Stimulated activated CD4-positive, alpha-beta T cell treated with anti-CD3 and anti-CD28 coated beads, Interleukin-12 subunit alpha, Interleukin-12 subunit beta, amount 100 ng/mL, for 48 hours (primary cell): ENCODE results near the gene NLK.

Experiments used
- DNase-seq, 3 donors: peaks; one replicate each; pipeline ENCODE4 v3.0.0-alpha.2; 2020; ENCODE audit warnings: low read depth in 2 of 3, low spot score in 1 of 3

Gene NLK

DNA sequence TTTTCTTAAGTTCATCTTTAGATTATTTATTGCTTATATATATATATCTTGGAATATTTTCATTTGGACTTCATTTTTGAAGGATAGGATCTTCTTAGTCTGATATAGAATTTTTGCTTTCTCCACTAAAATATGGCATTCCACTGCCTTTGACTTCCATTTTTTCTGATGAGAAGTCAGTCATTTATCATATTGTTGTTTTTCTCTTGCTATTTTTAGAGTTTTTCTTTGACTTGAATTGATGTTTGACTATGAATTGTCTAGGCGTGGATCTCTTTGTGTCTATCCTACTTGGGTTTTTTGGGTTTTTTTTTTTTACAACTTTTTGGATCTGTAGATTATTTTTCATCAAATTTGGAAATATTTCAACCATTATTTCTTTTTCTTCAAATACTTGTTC, 67.7 kb downstream of the NLK start:
- no peak for DNase-seq

DNA sequence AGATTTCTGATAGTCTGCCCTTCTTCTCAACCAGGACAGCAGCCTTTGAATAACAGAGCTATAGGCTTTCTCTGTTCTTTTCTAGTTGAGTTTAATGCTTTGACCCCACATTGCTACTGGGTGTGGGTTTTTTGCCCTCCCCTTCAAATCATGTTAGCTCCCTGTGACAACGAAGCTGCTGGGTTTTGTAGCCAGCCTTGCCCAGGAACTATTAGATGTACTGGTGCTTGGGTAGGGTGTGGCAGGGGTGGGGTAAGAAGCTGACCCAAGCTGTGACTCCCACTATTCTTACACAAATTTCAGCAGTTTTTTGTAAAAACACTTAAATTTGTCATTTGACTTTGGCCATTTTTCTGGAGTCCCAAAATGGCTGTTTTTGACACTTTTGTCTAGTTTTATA, 69.7 kb downstream of the NLK start:
- DNase-seq, result no peak

DNA sequence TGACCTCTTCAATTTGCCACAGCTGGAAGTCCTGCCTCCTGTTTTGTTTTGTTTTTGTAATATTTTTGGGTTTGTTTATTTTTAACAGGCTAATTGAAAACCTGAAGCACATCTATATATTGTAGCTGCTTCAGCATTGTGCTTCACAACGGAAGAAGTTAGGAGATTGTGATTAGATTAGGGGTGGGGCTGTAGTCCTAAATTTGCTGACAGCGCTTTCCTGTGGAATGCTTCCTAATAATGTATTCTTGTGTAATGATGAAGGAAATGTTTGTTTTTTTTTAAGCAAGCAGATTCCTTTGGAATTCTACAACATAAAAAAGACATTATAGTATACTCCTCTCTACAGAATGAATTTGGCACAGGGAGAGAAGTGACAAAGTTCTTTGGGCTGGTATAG, 70.1 kb downstream of the NLK start:
- DNase-seq, result no peak

DNA sequence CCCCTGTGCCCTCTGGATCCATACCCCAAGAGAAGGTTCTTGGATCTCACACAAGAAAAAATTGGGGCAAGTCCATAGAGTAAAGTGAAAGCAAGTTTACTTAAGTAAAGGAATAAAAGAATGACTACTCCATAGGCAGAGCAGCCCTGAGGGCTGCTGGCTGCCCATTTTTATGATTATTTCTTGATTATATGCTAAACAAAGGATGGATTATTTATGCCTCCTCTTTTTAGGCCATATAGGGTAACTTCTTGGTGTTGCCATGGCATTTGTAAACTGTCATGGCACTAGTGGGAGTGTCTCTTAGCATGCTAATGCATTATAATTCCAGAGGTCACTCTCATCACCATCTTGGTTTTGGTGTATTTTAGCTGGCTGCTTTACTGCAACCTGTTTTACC, 70.8 kb downstream of the NLK start:
- no peak for DNase-seq

DNA sequence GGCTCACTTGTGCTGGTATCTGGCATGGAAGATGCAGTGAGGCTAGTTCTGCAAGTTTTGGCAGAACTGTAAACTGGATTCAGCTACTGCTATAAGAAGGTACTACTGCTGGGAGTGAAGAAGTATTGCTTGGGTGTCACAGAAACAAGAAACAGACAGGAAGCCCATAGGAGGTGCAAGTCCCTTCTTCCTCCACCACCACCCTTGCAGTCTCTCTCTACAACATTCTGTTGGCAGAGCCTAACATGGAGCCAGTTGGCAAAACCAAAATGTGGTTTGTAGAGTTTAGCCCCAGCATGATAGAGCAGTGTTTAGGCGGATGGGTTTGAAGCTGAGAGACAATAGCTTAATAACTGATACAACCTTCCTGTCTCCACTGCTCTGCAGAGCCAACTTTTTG, 72.6 kb downstream of the NLK start:
- no peak for DNase-seq

DNA sequence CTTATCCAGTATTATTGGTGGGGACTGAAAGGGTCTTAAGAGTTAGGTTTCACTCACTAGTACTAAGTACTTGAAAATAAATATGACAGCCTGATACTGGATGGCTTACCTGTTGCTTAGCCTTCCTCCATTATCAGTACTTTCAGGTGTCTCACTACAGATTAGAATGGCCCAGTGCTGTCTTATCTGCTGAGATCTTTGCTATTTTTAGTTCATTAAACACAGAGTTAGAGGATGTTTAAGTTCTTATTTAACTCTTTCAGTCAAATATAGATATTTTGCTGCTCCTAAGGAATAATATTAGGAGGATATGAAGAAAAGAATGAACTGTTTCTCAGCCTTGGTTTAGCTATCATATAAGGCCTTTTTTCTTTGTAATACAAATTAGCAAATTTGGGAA, 74.8 kb downstream of the NLK start:
- no peak for DNase-seq

DNA sequence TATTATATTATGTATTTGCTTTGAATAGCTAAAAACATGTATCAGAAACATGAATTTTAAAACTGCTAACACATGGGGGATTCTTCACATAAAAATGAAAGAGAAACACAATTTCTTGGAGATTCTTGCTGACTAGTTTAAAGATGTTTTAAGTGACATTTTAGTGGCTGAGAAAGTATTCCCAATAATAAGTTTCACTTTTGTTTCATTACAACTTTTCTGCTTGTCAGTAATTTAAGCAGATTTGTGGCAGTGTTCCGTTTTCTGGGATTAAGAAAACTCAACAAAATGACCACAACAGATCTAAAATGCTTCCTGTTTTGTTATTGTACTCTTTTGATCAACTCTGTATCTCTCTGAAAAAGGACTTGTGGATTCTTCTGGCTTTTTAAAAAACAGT, 75.9 kb downstream of the NLK start:
- no peak for DNase-seq

DNA sequence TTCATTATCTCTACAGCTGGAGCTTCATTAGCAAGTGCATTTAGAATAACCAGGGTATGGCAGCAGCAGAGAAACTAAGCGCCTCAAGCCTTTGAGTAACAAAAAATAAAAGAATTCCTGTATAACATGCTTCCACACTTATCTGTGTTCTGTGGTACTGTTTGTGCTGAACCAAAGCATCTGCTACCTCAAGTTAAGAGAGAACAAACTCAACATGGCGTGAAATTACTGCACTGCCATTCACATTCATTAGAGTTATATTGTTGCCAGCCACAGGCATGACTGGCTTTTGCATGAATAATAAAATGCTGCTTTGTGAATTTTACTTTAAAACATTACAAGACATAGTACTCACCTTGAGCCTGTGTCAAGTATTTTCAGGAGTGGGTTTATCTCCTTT, 76.6 kb downstream of the NLK start:
- no peak for DNase-seq

DNA sequence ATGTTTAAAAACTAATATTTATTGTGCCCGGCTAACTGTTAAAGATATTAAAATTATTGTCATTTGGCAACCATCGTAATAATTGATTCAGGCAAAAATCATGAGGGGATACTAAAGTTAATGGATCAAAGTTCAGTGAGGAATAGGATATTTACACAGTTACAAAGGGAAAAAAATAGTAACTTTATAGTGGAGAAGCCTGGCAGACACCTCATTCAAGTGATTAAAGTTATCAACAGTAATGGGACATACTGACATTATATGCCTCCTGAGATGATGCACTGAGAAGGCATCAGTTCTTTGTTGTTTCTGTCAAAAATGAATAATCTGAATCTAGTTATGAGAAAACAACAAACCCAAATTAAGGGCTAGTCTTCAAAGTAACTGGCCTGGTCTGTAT, 77.1 kb downstream of the NLK start:
- no peak for DNase-seq

DNA sequence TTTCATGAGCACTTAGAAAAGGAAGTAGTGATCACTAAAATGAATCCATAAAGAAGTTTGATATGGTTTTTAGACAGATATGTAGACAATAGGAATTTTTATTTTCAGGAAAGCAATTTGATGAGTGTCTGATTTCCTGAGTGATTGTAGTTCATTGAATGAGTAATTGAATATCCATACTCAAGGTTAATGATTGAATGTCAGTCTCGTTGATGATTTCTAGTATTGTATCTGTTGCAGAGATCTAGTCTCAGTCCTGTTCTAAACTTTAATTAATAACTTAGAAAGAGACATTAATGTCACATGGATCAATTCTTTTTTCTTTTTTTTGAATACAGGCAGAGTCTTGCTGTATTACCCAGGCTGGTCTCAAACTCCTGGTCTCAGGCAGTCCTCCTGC, 78.3 kb downstream of the NLK start:
- DNase-seq, result no peak

DNA sequence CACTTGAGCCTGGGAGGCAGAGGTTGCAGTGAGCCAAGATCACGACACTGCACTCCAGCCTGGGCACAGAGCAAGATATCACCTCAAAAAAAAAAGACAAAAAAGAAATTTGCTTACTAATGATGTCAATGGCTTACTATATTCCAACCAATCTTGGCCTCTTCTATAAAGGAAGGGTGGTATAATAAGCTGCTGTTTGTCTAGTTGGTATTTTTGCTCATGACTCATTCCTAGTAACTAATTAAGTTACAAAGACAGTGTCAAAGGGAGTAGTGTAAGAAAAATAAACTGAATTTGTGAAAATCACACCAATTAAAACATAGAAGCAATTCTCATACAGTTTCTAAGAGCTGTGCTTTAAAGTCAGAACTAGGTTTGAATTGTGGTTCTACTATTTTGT, 82.5 kb downstream of the NLK start:
- no peak for DNase-seq

DNA sequence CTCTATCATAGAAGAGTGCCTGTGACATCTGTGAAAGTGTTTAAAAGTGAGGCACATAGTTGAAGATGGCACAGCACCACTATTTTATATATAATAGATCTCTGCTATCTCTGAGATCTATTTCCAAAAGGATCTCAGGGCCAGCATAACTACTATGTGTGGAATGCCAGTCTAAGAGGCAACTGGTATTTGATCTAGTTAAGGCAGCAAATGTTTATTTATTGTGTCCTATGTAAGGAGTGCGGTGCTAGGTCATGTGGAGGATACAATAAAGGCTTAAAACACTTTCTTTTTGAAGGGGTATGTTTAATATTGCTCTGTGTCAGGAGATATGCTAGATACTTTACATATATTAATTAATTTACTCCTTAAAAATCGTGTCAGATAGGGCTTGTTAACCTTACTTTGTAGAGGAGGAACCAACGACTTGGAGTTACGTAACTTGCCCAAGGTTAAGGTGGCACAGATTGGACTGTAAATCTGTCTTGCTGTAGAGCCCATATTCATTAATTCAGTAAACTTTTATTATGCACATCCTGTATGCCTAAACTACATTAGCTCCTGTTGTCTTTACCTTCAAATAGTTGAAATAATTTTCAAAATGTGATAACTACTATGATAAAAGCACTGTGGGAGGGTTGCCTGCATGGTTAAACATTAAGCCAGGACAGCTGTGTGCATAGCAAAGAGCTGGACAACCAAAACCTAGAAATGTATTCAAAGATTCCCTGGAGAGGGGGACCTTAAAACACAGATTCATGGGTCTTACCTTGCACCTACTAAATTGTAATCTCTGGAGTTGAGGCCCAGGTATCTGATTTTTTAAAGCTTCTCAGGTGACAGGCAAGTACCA, 83.3 kb downstream of the NLK start:
- no peak for DNase-seq

DNA sequence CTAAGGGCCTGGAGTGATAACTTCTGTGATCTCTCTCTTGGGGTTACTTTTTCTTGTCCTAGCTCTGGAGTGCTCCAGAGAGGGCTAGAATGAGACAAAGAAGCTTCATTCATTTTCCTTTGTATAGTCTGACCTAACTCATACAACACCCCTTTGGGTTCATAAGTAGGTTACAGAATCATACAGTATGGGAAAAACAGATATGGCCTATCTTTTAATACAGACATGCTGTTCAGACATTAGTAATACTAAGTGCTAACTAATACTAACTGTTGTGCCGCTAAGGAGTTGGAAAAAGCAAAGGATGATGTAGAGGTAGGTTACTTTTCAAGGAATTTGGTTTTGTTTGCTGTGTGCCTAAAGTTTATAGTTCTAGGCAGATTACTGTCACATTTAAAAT, 84.7 kb downstream of the NLK start:
- DNase-seq, result no peak

DNA sequence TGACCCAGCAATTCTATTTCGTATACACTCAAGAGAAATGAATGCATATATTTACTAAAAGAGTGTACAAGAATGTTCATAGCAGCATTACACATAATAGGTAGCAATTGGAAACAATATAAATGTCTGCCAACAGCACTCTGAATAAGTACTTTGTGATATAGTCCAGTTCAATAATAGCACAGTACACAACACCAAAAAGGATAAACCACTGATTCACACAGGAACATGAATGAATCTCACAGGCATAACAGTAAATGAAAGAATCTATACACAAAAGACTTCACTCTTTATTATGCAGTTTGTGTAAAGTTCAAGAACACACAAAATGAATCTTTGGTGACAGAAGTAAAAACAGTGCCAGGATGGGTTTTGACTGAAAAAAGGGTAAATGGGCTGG, 86.3 kb downstream of the NLK start:
- no peak for DNase-seq

DNA sequence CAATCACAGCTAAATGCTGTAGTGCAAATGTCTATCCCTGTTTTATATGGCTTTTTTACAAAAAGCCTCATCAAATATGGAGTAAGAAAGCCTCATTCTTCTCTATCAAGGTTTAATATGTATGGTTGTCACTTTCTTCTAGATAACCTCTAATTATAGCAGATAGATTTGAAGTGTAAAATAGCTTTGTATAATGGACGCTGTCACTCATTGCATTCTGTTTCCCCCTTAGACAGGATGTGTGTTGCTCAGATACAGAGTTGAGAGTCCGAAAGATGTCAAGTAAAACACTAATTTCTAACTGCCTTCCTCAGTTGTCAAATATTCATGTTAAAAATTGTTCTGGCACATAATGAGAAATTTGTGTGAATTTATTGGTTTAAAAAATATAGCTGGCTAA, 88.0 kb downstream of the NLK start:
- no peak for DNase-seq

DNA sequence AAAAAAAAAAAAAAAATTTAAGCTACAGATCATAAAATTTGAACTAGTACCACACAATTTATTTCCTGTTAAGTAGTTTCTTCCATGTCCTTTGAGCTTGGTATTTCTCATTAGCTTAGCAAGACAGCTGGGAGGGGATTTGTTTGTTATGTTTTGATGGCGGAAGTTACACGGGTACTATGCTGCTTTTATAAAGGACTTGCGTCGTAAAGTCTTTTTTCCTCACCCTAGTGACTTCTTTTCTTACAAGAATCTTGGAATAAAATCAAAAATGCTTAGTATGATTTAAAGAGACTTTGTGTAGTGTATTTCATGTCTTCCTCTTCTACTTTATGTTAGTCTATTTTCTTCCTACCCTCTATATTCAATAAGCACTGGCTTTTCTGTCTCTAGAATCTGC, 89.1 kb downstream of the NLK start:
- DNase-seq, result no peak

DNA sequence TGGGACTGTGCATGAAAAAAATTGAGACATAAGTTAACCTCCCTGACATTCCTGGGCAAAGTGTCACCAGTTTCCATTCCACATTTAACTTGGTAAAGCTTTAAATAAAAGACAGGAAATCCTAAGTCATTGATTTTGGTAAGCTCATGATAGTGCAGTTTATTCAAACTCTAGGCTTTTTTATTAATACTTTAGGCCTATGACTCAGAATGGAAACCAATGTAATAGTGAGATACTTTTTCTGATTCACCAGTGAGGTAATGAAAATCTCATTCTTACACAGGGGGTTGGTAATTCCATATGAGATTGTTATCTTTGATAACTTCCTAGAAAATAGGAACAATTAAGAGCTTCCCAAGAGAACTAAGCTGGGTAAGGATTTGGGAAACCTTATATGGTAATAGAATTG, 91.1 kb downstream of the NLK start:
- DNase-seq, result no peak

DNA sequence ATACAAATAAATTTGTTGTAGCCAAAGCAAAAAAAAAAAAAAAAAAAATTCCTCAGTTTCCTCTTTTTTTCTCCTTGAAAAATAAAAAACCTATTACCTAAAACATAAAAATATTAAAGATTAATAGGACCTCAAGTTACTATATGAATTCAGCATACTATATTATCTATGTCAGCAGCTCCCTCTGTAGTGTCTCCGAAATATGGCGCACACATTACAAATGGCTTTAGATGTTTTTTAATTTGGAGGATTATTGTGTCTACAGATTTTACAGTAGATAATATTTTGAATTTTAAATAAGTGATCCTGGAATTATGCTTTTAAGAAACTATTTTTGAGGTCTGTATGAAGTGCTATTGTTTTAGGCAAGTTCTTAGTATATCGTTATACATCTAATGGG, 94.4 kb downstream of the NLK start:
- DNase-seq, result no peak

DNA sequence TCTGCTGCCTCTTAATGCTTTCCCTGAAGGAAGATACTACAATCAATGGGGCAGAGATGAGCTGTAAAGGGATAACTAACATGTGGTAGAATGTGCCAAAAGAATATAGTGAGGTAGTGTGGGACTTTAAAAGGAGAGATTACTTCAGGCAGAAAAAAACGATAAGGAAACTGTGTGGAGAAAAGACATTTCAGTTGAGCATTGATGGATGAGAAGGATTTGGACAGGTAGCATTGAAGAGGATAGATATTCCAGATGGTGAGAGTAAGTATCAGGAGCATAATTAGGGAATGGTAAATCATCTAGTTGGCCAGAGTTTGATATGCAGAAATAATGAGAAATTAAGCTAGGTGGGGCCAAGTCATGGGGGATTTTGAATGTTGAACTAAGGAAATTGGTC, 97.3 kb downstream of the NLK start:
- no peak for DNase-seq

DNA sequence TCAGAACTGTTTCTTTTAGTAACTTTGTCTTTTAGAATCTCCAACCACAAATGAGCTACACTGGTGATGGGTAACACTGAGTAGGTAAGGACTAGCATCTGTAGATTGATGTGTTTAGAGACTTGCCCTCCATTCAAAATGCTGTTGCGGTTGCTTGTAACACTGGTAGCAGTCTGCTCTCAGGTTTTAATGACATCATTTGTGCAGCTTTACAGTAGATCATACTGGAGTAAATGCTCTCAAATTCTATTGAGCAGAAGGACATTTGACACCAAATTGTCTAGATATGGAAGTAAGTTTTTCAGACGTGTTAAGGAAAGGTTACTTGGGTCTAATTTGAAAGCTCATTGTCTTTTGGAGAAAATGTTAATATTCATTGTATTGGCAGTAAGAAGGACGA, 98.8 kb downstream of the NLK start:
- no peak for DNase-seq

DNA sequence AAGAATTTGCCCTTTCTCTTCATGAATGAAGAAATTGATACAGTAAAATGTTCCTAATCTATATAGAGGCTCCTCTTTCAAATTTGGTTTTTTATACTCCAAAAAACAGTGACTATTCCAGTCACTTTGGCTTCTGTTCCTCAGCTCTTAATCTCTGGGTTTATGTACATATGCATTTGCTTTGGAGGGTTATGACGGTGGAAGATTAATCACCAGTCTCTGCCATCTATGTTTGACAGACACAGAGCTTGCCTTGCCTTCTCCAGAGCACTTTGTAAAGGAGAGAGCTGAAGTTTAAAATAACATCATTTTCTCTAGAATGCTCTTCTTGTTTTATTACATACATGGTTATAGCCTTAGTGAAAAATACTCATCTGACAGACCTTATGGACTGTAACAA, 99.3 kb downstream of the NLK start:
- DNase-seq, result no peak

DNA sequence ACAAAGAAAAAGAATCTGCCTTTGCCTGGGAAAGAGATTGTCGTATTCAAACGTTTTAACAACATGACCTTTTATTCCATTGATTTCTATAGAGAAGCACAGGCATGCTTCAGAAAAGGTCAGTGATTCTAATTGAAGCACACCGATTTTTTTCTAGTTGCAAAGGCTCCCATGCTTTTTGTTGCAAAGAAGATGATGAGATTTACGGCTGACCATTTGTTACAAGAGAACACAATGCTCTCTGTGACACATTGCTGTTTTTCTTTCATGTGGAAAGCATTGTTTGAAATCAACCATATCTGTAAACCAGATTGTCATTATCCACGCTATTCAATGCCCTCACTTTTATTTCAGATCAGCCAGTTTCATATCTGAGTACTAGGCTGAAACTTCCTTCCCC, 99.8 kb downstream of the NLK start:
- no peak for DNase-seq

DNA sequence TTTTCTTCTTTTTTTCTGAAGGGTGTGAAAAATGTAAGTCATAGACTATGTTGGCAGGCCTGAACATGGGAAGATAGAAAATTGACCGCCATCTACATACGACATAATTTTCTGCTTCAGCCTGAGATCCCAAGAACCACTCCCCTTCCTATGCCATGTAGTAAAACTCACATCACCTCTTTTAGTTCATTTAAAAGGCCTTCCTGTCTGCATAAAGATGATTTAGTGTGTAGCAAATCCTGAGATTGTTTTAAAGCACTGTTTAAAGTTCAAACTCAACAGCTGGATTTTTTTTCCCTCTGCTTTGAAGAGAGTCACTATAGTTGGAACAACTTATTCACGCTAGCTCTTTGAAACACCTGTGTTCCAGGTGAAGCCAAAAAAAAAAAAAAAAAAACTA, 101.5 kb downstream of the NLK start:
- DNase-seq, result no peak

DNA sequence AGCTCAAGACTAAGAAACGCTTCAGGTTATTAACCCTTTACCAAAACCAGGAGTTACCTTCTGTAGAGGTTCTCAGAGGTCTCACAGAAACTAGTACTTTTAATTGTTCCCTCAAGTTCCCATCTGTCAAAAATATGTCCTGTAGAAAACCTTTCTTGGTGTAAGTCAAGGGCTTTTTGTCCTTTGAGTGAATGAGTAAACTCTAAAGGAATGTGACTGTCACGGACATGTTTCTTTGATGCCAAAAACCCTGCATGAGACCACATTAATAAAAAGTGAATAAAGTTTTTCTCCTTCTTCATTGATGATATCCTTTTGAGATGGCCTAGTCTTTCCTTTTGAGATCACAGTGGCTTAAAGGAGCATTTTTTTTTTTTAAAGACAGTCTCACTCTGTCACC, 102.9 kb downstream of the NLK start:
- no peak for DNase-seq
